Left ventricle myocardium superior (tissue), 1 donor: ENCODE measurements around the gene ABHD14A. TPM values are rescaled to one million over a fixed set of nuclear protein-coding genes. Genes with fewer than 3 reads are reported as not detected.

ENCODE experiments used
- ATAC-seq: fragments of 200-7000 bp; cut with Tn5 transposase; one replicate; pipeline ENCODE4 v1.9.1; 2020; ENCODE audit warnings: mild to moderate bottlenecking, moderate library complexity
- DNase-seq: peaks from one replicate; pipeline ENCODE4 v3.0.0-alpha.2; 2020
- intact Hi-C: fragments of 100-400 bp; cut with micrococcal nuclease; formaldehyde crosslinking; loops from one replicate; pipeline ENCODE4 v1.11.0; 2022
- total RNA-seq: library from RNA; stranded (reverse); fragmentation: NEBNext Ultra II Directional; extraction: Animal tissue kit (Norgen Biotek cat#: 25700); gene quantifications from one replicate; pipeline ENCODE4 v1.2.1, GENCODE V29; 2021
- donor health status: DM: no; HTN: yes; CAD: no; lungs with severe emphysema.

ABHD14A gene
- total RNA-seq, 1 donor from 2014 or later = 27.0 TPM

- intact Hi-C loops = no loop called here
- DNase-seq = peak; percentile 87
- peak; percentile 71 for ATAC-seq
These were observed 7.3 kb upstream of the ABHD14A start, which contains the start of gene PCBP4 for GRCh38 chr3:51967384-51968169. Gene PCBP4 (minus strand): TSS chr3:51967454. CDS start chr3:51961240, 6,214 bp downstream.

DNA sequence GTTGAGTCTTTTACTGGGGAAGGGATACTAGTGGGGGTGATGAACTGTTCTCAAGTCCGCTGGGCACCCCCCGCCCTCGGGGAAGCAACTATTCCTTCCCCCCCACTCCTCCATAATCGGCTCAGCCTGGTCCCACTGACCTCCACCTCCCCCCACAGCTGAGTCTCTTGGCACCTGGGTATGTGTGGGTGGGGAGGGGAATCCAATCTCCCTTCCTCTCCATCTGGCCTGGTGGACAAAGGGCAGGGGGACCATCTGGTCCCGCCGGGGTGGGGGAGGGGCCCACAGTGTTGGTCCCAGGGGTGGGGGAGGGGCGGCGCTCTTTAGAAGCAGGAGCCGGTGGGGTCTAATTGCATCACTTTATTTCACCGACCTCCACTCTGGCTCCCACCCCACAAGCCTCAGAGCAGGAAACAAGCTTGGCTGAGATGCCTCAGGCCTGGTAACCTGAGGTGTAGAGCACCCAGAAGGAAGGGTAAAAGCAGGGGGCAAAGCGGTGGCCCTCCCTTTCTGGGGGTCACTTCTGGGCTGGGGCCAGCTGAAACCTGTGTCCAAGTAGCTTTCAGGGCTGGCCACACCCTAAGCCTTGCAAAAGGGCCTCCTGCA, 6.6 kb upstream of the ABHD14A start:
- ATAC-seq = peak; percentile 3
- intact Hi-C loops = no loop called here
- peak; percentile 48 for DNase-seq

DNA sequence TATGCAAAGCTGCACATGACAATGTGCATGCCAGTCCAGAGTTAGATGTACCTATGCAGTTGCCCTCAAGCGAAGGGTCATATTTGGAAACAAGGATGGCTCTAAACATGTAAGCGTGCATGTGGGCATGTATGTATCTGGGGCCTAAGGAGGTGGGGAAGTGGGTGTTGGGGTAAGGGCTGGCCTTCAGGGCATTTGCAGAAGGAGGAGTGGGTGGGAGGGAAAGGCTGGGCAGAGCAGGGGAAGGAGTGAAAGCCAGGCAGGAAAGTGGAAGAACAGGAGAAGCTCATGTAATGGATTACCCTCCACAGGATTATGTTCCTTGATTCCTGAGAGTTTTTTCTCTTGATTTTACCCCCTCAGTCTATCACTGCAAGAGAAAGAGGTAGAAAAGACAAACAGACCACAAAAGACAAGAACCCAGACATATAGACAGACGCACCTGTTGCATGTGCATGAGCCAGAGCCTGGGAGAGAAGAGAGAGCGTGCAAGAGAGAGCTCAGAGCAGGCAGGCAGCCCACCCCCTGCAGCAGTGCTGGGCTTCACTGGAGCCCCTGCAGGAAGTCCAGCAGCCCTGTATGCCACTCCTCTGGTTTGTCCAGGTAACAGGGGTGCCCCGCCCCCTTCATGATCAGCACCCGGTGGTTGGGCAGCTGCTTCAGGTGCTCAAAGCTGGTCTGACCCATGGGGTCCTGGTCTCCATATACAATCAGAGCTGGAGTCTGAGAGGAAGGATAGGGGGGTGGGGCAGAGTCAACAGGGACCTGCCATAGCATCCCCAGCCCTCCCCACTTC, 5.8 kb upstream of the ABHD14A start:
- DNase-seq (no peak), ATAC-seq (no peak)
- intact Hi-C loops = no loop called here

DNA sequence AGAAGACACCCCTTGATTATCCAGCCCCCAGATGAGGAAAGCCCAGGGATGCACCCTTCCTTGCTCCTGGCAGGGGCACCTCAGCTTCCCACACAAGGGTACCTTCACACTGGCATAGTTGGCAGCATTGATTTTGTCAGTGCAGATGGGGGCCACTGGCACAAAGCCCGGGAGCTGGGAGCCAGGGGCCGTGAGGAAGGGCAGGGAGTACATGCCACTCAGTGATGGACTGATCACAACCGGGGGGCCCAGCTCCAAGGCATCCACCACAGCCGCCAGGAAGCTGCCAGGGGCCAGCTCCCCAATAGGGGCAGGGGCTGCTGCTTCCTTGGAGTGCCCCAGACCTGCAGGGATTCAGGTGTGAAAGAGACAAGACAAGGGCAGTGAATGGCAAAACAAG, 5.0 kb upstream of the ABHD14A start:
- ATAC-seq (no peak), DNase-seq (peak; percentile 26)
- intact Hi-C loops = no loop called here

DNA sequence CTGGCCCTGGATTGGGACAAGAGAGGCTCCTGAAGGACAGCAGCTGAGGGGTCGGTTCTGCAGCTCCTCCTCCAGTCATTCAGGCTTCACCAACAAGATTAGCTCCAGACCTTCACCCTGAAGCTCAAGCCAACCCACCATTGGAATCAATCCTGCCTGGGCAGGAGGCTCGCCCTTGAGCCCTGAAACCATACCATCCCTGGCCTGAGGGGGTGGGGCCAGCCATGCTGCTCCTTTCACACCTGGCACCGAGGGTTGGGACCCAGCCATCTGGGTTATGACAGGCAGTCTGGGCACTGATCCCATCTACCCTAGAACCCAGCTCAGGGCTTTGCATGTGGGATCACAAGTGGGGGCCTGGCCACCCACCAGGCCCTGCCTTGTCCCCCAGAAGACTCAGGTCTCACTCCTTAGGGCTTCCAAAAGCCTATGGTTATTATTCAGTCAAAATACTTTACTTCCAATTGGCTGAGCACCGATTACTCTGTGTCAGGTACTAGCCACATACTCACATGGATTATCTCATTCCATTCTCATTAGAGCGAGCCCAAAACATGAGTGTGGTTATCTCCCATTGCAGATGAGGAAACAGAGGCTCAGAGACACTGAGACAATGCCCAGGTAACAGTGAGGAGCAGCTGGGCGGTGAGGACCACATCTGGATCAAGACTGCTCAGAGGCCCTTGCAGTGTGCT, 4.1 kb upstream of the ABHD14A start:
- intact Hi-C loops = no loop called here
- no peak for ATAC-seq

DNA sequence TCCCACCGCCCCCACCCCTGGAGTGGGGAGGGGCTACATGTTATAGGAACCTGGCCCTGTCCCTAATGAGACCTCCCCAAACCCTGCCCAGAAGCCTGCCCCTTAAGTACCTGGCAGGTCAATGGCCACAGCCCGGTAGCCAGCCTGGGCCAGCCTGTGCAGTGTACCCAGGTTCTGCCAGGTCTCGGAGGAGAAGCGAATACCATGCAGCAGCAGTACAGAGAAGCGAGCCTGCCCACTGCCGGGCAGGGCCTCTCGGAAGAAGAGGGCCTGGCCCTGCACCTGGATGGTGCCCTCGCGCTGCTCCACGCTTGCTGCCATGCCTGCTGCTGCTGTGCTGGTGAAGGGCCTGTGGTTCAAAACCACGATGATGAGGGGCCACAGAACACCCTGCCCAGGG, 3.5 kb upstream of the ABHD14A start:
- intact Hi-C loops = no loop called here

More for the DNA sequence above, 4.1 kb upstream of the ABHD14A start:
- DNase-seq = peak; percentile 55

GRCh38 chr3:51974277-51974962, 444 bp upstream of the ABHD14A start:
- ATAC-seq (peak; percentile 27), DNase-seq (peak; percentile 66)

More for the DNA sequence above, 3.5 kb upstream of the ABHD14A start:
- DNase-seq (peak; percentile 24), ATAC-seq (no peak)

GRCh38 chr3:51975852-51976549, 1.1 kb downstream of the ABHD14A start:
- ATAC-seq (no peak), DNase-seq (peak; percentile 84)
- intact Hi-C loops = no loop called here

More at GRCh38 chr3:51974277-51974962, 444 bp upstream of the ABHD14A start:
- intact Hi-C loops = no loop called here

DNA sequence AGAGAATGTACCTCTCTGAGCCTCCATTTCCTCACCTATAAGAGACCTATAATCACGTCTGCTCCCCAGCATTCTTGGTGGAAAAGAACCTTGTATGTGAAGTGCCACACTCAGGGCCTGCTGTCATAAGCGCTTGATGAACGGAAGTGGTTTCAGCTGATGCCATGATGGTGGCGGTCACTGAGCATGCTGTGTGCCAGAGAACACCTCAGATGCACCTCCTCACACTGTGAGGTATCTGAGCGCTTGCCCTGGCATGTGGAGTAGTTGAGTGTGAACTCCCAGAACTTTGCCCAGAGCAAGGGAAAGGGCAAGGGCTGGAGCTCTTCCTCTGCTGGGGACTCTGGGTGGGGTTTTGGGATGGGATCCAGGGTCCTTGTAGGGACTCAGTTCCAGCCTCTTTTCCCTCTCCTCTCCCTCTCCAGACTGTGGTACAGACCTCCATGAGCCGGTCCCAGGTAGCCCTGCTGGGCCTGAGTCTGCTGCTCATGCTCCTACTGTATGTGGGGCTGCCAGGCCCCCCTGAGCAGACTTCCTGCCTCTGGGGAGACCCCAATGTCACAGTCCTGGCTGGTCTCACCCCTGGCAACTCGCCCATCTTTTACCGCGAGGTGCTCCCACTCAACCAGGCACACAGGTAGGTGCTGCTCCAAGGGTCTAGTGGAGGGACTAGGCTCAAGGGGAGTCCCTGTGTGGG, 2.7 kb downstream of the ABHD14A start:
- intact Hi-C loops = no loop called here
- ATAC-seq (no peak), DNase-seq (no peak)

- intact Hi-C loops = no loop called here
- ATAC-seq = no peak
- no peak for DNase-seq
These were observed 3.3 kb downstream of the ABHD14A start for GRCh38 chr3:51978143-51978502.

DNA sequence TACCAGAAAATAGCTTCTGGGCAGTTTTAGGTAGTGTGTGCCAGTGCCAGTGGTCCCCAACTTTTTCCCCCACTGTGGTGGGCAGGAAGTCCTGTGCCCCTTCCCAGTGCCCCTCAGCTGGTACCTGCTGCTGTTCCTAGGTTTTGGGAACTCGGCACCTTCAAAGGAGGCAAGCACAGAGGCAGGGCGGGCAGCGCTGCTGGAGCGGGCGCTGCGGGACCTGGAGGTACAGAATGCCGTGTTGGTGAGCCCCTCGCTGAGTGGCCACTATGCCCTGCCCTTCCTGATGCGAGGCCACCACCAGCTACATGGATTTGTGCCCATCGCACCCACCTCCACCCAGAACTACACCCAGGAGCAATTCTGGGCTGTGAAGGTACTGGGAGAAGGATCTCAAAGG, 5.4 kb downstream of the ABHD14A start:
- intact Hi-C loops = no loop called here
- DNase-seq (no peak), ATAC-seq (no peak)

DNA sequence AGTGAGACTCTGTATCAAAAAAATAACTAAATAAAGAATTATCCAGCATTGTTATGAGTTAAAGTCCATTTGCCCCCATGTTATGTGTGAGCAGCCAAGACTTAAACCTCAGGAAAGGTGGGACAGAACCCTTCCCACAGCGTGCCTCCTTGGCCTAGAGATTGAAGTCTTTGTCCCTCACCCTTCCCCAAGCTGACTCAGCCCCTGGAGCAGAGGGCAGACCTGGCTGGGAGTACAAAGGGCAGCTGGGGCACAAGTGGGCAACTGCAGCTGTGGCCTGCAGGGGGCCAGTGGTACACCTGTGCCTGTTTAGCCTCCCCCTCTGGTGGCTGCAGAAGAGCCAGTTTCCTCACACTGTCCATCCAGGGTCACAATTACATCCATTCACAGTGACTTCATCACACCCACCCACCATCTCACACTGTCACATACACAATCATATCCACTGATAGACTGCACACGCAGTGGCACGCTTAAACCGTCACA, 7.5 kb downstream of the ABHD14A start:
- DNase-seq (no peak), ATAC-seq (peak; percentile 25)
- intact Hi-C loops = no loop called here

DNA sequence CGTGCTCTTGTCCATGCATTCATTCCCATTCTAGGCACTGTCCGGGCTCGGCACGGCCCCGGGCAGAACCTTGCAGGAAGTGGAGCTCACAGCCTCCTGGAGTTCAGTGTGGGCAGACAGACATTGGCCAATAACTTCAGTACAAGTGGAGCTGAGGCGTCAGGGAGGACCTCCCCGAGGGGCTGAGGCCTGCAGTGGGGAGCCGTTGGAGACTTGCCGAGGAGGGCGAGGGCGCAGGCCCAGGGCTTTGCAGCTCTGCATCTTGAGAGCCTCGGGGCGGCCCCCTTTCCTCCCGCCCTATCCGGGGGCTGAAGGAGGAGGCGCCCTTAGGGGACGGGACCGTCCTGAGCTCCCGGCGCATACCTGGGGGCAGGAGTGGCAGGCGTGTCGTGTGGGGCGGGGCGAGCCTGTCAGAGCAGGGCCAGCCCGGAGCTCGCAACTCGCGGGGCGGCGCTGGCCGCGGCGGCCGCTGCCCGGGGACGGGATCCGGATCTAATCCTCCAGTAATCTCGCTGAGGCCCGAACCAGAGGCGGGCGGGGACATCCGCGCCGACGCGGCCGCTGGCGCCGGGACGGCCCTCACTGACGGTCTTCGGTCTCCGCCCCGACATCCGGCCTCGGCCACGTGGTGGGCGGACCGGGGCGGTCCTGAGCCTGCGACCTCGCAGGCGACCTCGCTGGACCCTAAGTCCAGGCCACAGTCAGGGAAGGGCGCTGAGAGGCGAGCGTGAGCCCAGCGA, 8.1 kb downstream of the ABHD14A start, which contains the start of gene ACY1:
ACY1 (plus strand) TSS at position 698 of the 740 bp plus-strand sequence. CDS start 530 bp downstream, outside the sequence.
- peak; percentile 94 for ATAC-seq
- DNase-seq = peak; percentile 95
- intact Hi-C loops = no loop called here

GRCh38 chr3:51983578-51984268, 8.9 kb downstream of the ABHD14A start:
- ATAC-seq = no peak
- intact Hi-C loops = no loop called here

GRCh38 chr3:51984269-51984647, 9.4 kb downstream of the ABHD14A start:
- intact Hi-C loops = no loop called here
- ATAC-seq = no peak
- no peak for DNase-seq

More at GRCh38 chr3:51983578-51984268, 8.9 kb downstream of the ABHD14A start:
- no peak for DNase-seq

GRCh38 chr3:51985063-51985462, 10.2 kb downstream of the ABHD14A start:
- intact Hi-C loops = no loop called here
- no peak for ATAC-seq
- DNase-seq = no peak
